ENCODE measurements around the gene RAB10. TPM values are rescaled to one million over a fixed set of nuclear protein-coding genes. Genes with fewer than 3 reads are reported as not detected.
"Not testable (repeated sequence)": the region's sequence is repeated elsewhere in the genome, so short reads cannot be mapped to it uniquely, and the experiment has no call there.

RAB10 gene
- total and polyA plus RNA-seq, 8 donors: 22.2 to 591 (median 71.7) TPM

- peaks cover 0 to 27% (median 19%) of the 10 kb centered on the region in 4 donors for H3K36me3 ChIP-seq
- no peak for TF ChIP-seq CTCF (IDR thresholded peaks at IDR 0.05)
- no peaks in the 10 kb centered on the region for H3K27me3 ChIP-seq
- intact Hi-C loops (cut with DNase I; ENCODE audit: low total_unique reads): no loop called here
- no peaks in the 10 kb centered on the region for H3K9me3 ChIP-seq
- no peak overlapping the region for H3K27ac ChIP-seq
- WGBS, 5 donors: 87 to 92% (median 88%) methylated on average over 2 of the region's 2 CpGs
- peaks cover 0 to 56% (median 16%) of the 10 kb centered on the region in 4 donors for H3K4me1 ChIP-seq
- no peak overlapping the region for H3K4me3 ChIP-seq
- no peak for DNase-seq
Observed at GRCh38 chr2:26089337-26089736, 55.5 kb downstream of the RAB10 start.

DNA sequence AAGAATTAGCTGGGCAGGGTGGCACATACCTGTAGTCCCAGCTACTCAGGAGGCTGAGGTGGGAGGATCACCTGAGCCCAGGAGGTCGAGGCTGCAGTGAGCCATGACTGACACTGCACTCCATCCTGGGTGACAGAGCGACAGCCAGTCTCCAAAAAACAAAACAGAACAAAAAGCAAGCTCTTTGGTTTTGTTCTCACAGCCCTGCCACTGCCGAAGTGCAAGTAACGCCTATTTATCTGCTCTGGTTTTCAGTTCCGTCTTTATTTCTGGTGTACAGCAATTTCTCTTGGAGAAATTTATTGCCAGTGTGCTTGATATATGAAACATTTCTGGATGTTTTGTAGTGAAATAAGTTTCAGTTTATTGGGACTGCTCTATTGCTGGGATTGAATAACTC, 61.9 kb downstream of the RAB10 start:
- peaks cover 0 to 39% (median 29%) of the 10 kb centered on the region in 4 donors for H3K36me3 ChIP-seq
- H3K4me1 ChIP-seq: peaks cover 0 to 36% (median 16%) of the 10 kb centered on the region in 4 donors
- DNase-seq: no peak
- H3K27me3 ChIP-seq: no peaks in the 10 kb centered on the region
- TF ChIP-seq POLR2A (IDR thresholded peaks at IDR 0.05) (no peak), CTCF (IDR thresholded peaks at IDR 0.05) (no peak), EP300 (IDR thresholded peaks at IDR 0.05) (no peak), POLR2AphosphoS5 (IDR thresholded peaks at IDR 0.05) (no peak)
- intact Hi-C loops (cut with DNase I; ENCODE audit: low total_unique reads): no loop called here
- H3K4me3 ChIP-seq: no peak overlapping the region
- no peak overlapping the region for H3K27ac ChIP-seq
- no peaks in the 10 kb centered on the region for H3K9me3 ChIP-seq
- WGBS, 5 donors: 92 to 96% (median 95%) methylated on average over 5 of the region's 5 CpGs

GRCh38 chr2:26099933-26100332, 66.0 kb downstream of the RAB10 start:
- H3K4me3 ChIP-seq: no peak overlapping the region
- DNase-seq: no peak
- no peaks in the 10 kb centered on the region for H3K9me3 ChIP-seq
- intact Hi-C loops (cut with DNase I; ENCODE audit: low total_unique reads): no loop called here
- no peaks in the 10 kb centered on the region for H3K27me3 ChIP-seq
- no peak overlapping the region for H3K27ac ChIP-seq
- TF ChIP-seq CTCF (IDR thresholded peaks at IDR 0.05) (no peak), POLR2AphosphoS5 (IDR thresholded peaks at IDR 0.05) (no peak), POLR2A (IDR thresholded peaks at IDR 0.05) (no peak), EP300 (IDR thresholded peaks at IDR 0.05) (no peak)
- peaks cover 0 to 39% (median 17%) of the 10 kb centered on the region in 4 donors for H3K4me1 ChIP-seq
- WGBS, 5 donors: 94 to 100% (median 96%) methylated on average over 1 of the region's 1 CpG
- H3K36me3 ChIP-seq: peaks cover 0 to 49% (median 33%) of the 10 kb centered on the region in 4 donors

DNA sequence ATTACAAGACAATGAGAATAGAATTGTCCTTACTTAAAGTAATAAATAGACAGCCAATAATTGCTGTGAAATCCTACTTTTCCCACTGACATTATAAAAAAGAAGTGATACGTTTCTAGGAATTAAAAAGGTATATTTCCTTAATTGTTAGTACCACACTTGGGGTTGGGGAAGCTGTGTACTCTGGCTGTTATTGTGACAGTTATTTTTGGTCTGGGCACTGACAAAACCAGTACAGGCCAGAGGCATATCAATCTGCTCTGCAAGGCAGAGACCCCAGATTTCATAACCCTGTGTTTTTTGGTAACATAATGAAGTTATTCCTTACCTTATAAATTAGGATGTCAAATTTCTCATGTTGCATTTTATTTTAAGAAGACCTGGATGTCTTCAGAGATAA, 66.5 kb downstream of the RAB10 start:
- WGBS, 5 donors: 73 to 92% (median 78%) methylated on average over 1 of the region's 1 CpG

GRCh38 chr2:26103752-26104151, 69.9 kb downstream of the RAB10 start:
- peaks cover 0 to 33% (median 10%) of the 10 kb centered on the region in 4 donors for H3K4me1 ChIP-seq
- TF ChIP-seq CTCF (IDR thresholded peaks at IDR 0.05): no peak
- TF ChIP-seq POLR2AphosphoS5 (IDR thresholded peaks at IDR 0.05): no peak
- TF ChIP-seq POLR2A (IDR thresholded peaks at IDR 0.05): no peak
- no peak for TF ChIP-seq EP300 (IDR thresholded peaks at IDR 0.05)
- no peak overlapping the region for H3K4me3 ChIP-seq
- no peak for DNase-seq
- no peak overlapping the region for H3K27ac ChIP-seq
- H3K27me3 ChIP-seq: no peaks in the 10 kb centered on the region
- peaks cover 0 to 42% (median 25%) of the 10 kb centered on the region in 4 donors for H3K36me3 ChIP-seq
- H3K9me3 ChIP-seq: no peaks in the 10 kb centered on the region
- WGBS, 5 donors: 96 to 98% (median 98%) methylated on average over 4 of the region's 4 CpGs
- intact Hi-C loops (cut with DNase I; ENCODE audit: low total_unique reads): no loop called here

More for the DNA sequence above, 66.5 kb downstream of the RAB10 start:
- no peak for DNase-seq
- TF ChIP-seq POLR2AphosphoS5 (IDR thresholded peaks at IDR 0.05): no peak
- Histone ChIP-seq H3K9me3 (no peaks in the 10 kb centered on the region), H3K4me1 (peaks cover 0 to 39% (median 17%) of the 10 kb centered on the region in 4 donors), H3K4me3 (no peak overlapping the region), H3K36me3 (peaks cover 0 to 48% (median 34%) of the 10 kb centered on the region in 4 donors), H3K27ac (no peak overlapping the region), H3K27me3 (no peaks in the 10 kb centered on the region)
- intact Hi-C loops (cut with DNase I; ENCODE audit: low total_unique reads): no loop called here

DNA sequence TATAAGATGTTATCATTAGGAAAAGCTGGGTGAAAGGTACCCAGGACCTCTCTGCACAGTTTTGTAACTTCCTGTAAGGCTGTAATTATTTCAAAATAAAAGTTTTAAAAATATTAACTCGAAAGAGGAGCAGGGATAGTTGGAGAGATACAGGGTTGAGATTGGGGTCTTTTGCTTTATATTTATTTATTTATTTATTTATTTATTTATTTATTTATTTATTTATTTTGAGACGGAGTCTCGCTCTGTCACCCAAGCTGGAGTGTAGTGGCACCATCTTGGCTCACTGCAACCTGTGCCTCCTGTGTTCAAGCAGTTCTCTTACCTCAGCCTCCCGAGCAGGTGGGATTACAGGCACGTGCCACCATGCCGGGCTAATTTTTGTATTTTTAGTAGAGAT, 74.8 kb downstream of the RAB10 start:
- DNase-seq; H3K27ac ChIP-seq; H3K9me3 ChIP-seq; H3K27me3 ChIP-seq; intact Hi-C loops (cut with DNase I; ENCODE audit: low total_unique reads); H3K4me3 ChIP-seq: not testable (repeated sequence)
- peaks cover 0 to 16% (median 10%) of the 10 kb centered on the region in 4 donors for H3K4me1 ChIP-seq
- peaks cover 6 to 50% (median 43%) of the 10 kb centered on the region in 4 donors for H3K36me3 ChIP-seq
- 94 to 99% (median 96%) methylated on average over 6 of the region's 6 CpGs for WGBS, 5 donors

Measured in stomach (tissue), 9 donors.